GM08714 (cell line): ENCODE results near the gene LYZL2.
"Not testable (repeated sequence)": the region's sequence is repeated elsewhere in the genome, so short reads cannot be mapped to it uniquely, and the experiment has no call there.

Experiments used
- H3K4me3 ChIP-seq: fragments of 200-500 bp; sonication (Bioruptor generic); 2 replicates; pipeline ENCODE4 v1.5.1; 2014; ENCODE audit warnings: mild to moderate bottlenecking, low read length, inconsistent platforms
- ZNF274 ChIP-seq: IDR thresholded peaks from 2 replicates; pipeline ENCODE4 v1.6.1; 2012; ENCODE audit warnings: mild to moderate bottlenecking, low read depth, low read length

The LYZL2 gene

GRCh38 chr10:30647089-30647488, 17.5 kb upstream of the LYZL2 start:
- no peak overlapping the region for H3K4me3 ChIP-seq
- TF ChIP-seq ZNF274 = no peak

GRCh38 chr10:30645340-30645827, 15.8 kb upstream of the LYZL2 start:
- no peak for TF ChIP-seq ZNF274
- H3K4me3 ChIP-seq = no peak overlapping the region

- not testable (repeated sequence) for H3K4me3 ChIP-seq
Observed at GRCh38 chr10:30644408-30644861, 14.9 kb upstream of the LYZL2 start.

- H3K4me3 ChIP-seq = not testable (repeated sequence)
Observed at GRCh38 chr10:30643557-30644199, 14.1 kb upstream of the LYZL2 start.

- not testable (repeated sequence) for H3K4me3 ChIP-seq
Observed at GRCh38 chr10:30642856-30643255, 13.3 kb upstream of the LYZL2 start.

GRCh38 chr10:30639946-30640786, 10.6 kb upstream of the LYZL2 start:
- no peak overlapping the region for H3K4me3 ChIP-seq
- TF ChIP-seq ZNF274 = no peak

- TF ChIP-seq ZNF274 = no peak
- H3K4me3 ChIP-seq = no peak overlapping the region
Observed at GRCh38 chr10:30637881-30638467, 8.4 kb upstream of the LYZL2 start.

GRCh38 chr10:30631188-30631587, 1.6 kb upstream of the LYZL2 start:
- TF ChIP-seq ZNF274 = no peak
- no peak overlapping the region for H3K4me3 ChIP-seq

GRCh38 chr10:30630571-30630970, 1.0 kb upstream of the LYZL2 start:
- no peak for TF ChIP-seq ZNF274
- no peak overlapping the region for H3K4me3 ChIP-seq

GRCh38 chr10:30628576-30628975, 977 bp downstream of the LYZL2 start:
- H3K4me3 ChIP-seq = not testable (repeated sequence)

GRCh38 chr10:30626837-30627236, 2.7 kb downstream of the LYZL2 start:
- H3K4me3 ChIP-seq = not testable (repeated sequence)

GRCh38 chr10:30626196-30626595, 3.4 kb downstream of the LYZL2 start:
- not testable (repeated sequence) for H3K4me3 ChIP-seq

GRCh38 chr10:30625080-30625479, 4.5 kb downstream of the LYZL2 start:
- no peak for TF ChIP-seq ZNF274
- no peak overlapping the region for H3K4me3 ChIP-seq

- TF ChIP-seq ZNF274 = no peak
- no peak overlapping the region for H3K4me3 ChIP-seq
Observed at GRCh38 chr10:30619966-30620365, 9.6 kb downstream of the LYZL2 start.

GRCh38 chr10:30617070-30617469, 12.5 kb downstream of the LYZL2 start:
- TF ChIP-seq ZNF274 = no peak
- H3K4me3 ChIP-seq = no peak overlapping the region

- H3K4me3 ChIP-seq = not testable (repeated sequence)
Observed at GRCh38 chr10:30611041-30611440, 18.5 kb downstream of the LYZL2 start.
